HepG2 (cell line): ENCODE results near the gene NOP9. TPM values are rescaled to one million over a fixed set of nuclear protein-coding genes. Genes with fewer than 3 reads are reported as not detected.

ENCODE experiments used
- ATAC-seq: fragments of 200-7000 bp; cut with Tn5 transposase; 3 replicates; pipeline ENCODE4 v1.9.1; 2020; ENCODE audit warnings: mild to moderate bottlenecking, moderate library complexity
- BruUV-seq: library from RNA; stranded (reverse); fragments of 400-500 nt; replicated peaks from 2 replicates; lab custom pipeline; 2021; lab: Mats Ljungman, UMichigan
- CTCF ChIA-PET: fragments of 300-600 bp; formaldehyde crosslinking; extraction: SDS; loops from one replicate; lab custom pipeline; 2021; ENCODE audit warnings: low total read pairs, inconsistent platforms, low intra/inter-chr PET ratio; lab: Yijun Ruan, JAX
- POLR2A ChIA-PET: fragments of 350-600 bp; sonication (Branson Sonifier 250); formaldehyde crosslinking; loops from one replicate; lab custom pipeline; 2020; ENCODE audit warnings: antibody characterized with exemption, inconsistent platforms; lab: Yijun Ruan, JAX
- DNase-seq: peaks from one replicate; pipeline ENCODE4 v3.0.0-alpha.2; 2015; ENCODE audit warnings: low spot score
- FAIRE-seq: peaks from 3 replicates; lab custom pipeline; 2011; peaks lifted over from hg19 to GRCh38; lab: Jason Lieb, UNC
- H2AFZ ChIP-seq: one replicate; pipeline ENCODE4 v1.6.1; 2011; ENCODE audit warnings: low read length, inconsistent platforms
- H3K27ac ChIP-seq: fragments of 300-600 bp; 3 replicates; pipeline ENCODE4 v1.8.0; 2011; ENCODE audit warnings: mixed run types, mild to moderate bottlenecking, mixed read lengths, low read length, inconsistent platforms; ENCODE audit not compliant: insufficient read depth; ENCODE audit errors: extremely low read length
- H3K27me3 ChIP-seq, 2 experiments: fragments of 200-600 bp in 1 of 2; 2 replicates in 1 of 2; 3 replicates in 1 of 2; pipeline versions ENCODE4 v1.6.0 to v1.8.0; 2011; ENCODE audit warnings: low read length in 2 of 2, mild to moderate bottlenecking in 2 of 2, moderate library complexity in 2 of 2, inconsistent platforms in 1 of 2; ENCODE audit not compliant: insufficient read depth in 2 of 2, control insufficient read depth in 1 of 2
- H3K36me3 ChIP-seq, 2 experiments: fragments of 200-600 bp in 1 of 2; replicated peaks in 1 of 2; 2 replicates in 1 of 2; 3 replicates in 1 of 2; pipeline versions ENCODE4 v1.5.1 to v1.8.0; 2011; ENCODE audit warnings: low read length in 2 of 2, inconsistent platforms in 1 of 2; ENCODE audit not compliant: insufficient read depth in 2 of 2, control insufficient read depth in 1 of 2
- H3K4me1 ChIP-seq: 2 replicates; pipeline ENCODE4 v1.5.1; 2012; ENCODE audit warnings: low read length, inconsistent platforms; ENCODE audit not compliant: insufficient read depth
- H3K4me2 ChIP-seq: 2 replicates; pipeline ENCODE4 v1.6.0; 2011; ENCODE audit warnings: low read depth, low read length, inconsistent platforms
- H3K4me3 ChIP-seq, 3 experiments: fragments of 200-600 bp in 1 of 3; sonication (generic), shearing (Covaris generic) in 1 of 3; replicated peaks in 1 of 3; 2 replicates each; pipeline ENCODE4 v1.5.1; 2011 to 2016; ENCODE audit warnings: low read length in 3 of 3, inconsistent platforms in 2 of 3, low read depth in 2 of 3, mild to moderate bottlenecking in 2 of 3, control low read depth in 1 of 3, mixed read lengths in 1 of 3; ENCODE audit not compliant: insufficient read depth in 1 of 3
- H3K79me2 ChIP-seq: one replicate; pipeline ENCODE4 v1.6.1; 2011; ENCODE audit warnings: low read length, inconsistent platforms; ENCODE audit not compliant: insufficient read depth
- H3K9ac ChIP-seq: 2 replicates; pipeline ENCODE4 v1.6.0; 2011; ENCODE audit warnings: mild to moderate bottlenecking, low read depth, low read length, inconsistent platforms; ENCODE audit not compliant: insufficient read depth
- H3K9me3 ChIP-seq: 2 replicates; pipeline ENCODE4 v1.5.1; 2012; ENCODE audit warnings: mild to moderate bottlenecking, low read length
- H4K20me1 ChIP-seq: 2 replicates; pipeline ENCODE4 v1.6.0; 2011; ENCODE audit warnings: inconsistent platforms, mild to moderate bottlenecking, low read length, moderate library complexity; ENCODE audit not compliant: insufficient read depth
- ARNTL ChIP-seq: sonication (generic); formaldehyde crosslinking; IDR thresholded peaks from 2 replicates; pipeline ENCODE4 v1.4.0; 2020; ENCODE audit warnings: mild to moderate bottlenecking, missing genetic modification reagents
- ATRX ChIP-seq: sonication (generic); formaldehyde crosslinking; IDR thresholded peaks from 2 replicates; pipeline ENCODE4 v1.4.0; 2020; ENCODE audit warnings: missing genetic modification reagents, borderline replicate concordance
- DPF2 ChIP-seq: sonication (generic); formaldehyde crosslinking; IDR thresholded peaks from 2 replicates; pipeline ENCODE4 v1.4.0; 2020; ENCODE audit warnings: mild to moderate bottlenecking, low read depth, missing genetic modification reagents, borderline replicate concordance
- MAF1 ChIP-seq: sonication (generic); formaldehyde crosslinking; IDR thresholded peaks from 2 replicates; pipeline ENCODE4 v1.5.0; 2020; ENCODE audit warnings: missing genetic modification reagents, borderline replicate concordance
- SATB2 ChIP-seq: sonication (generic); formaldehyde crosslinking; IDR thresholded peaks from 2 replicates; pipeline ENCODE4 v1.5.0; 2020; ENCODE audit warnings: missing genetic modification reagents
- ZNF138 ChIP-seq: sonication (generic); formaldehyde crosslinking; IDR thresholded peaks from 2 replicates; pipeline ENCODE4 v1.5.0; 2020; ENCODE audit warnings: mild to moderate bottlenecking, low read depth, missing genetic modification reagents
- ZNF263 ChIP-seq: sonication (generic); formaldehyde crosslinking; IDR thresholded peaks from 2 replicates; pipeline ENCODE4 v1.4.0; 2020; ENCODE audit warnings: missing genetic modification reagents
- ZNF670 ChIP-seq: sonication (generic); formaldehyde crosslinking; IDR thresholded peaks from 2 replicates; pipeline ENCODE4 v1.8.0; 2022; ENCODE audit warnings: mild to moderate bottlenecking, missing genetic modification reagents, borderline replicate concordance
- WGBS: methylation state at CpG from one replicate; pipeline ENCODE4 v1.1.6; 2017; ENCODE audit warnings: low lambda C conversion rate; 5-methylcytosine and 5-hydroxymethylcytosine counted together
- in situ Hi-C: cut with HindIII; loops from 2 replicates; pipeline ENCODE4 v1.10.0; 2017; ENCODE audit warnings: low pct_unique_long_range_greater_than_20kb; ENCODE audit not compliant: extremely low pct_ligation_motif_present
- intact Hi-C: fragments of 100-400 bp; cut with micrococcal nuclease; formaldehyde crosslinking; loops from one replicate; pipeline ENCODE4 v1.10.0; 2022; ENCODE audit not compliant: unreplicated experiment
- polyA plus RNA-seq, 8 experiments: library from polyadenylated mRNA; depleted of rRNA in 3 of 8; stranded (reverse) in 7 of 8; unstranded in 1 of 8; fragments of >200 nt; fragmentation: Illumina TruSeq in 4 of 8; extraction: Trizol in 4 of 8; gene quantifications; 2 replicates each; pipeline versions ENCODE4 v1.2.1 to v1.2.3, GENCODE V29; 2011 to 2016; ENCODE audit warnings: low read depth in 4 of 8, missing spikeins in 1 of 8, mixed read lengths in 1 of 8; ENCODE audit not compliant: insufficient read depth in 1 of 8
- total RNA-seq, 5 experiments: library from RNA; depleted of rRNA; stranded (reverse); fragments of >200 nt; fragmentation: Illumina TruSeq; extraction: Trizol; gene quantifications; 2 replicates each; pipeline ENCODE4 v1.2.3, GENCODE V29; 2016; ENCODE audit warnings: low read depth in 1 of 5
- TF ChIP-seq, protein P1 (sequence below): sonication (generic); formaldehyde crosslinking; IDR thresholded peaks from 2 replicates; pipeline ENCODE4 v1.4.0; 2020; ENCODE audit warnings: missing genetic modification reagents
- TF ChIP-seq, protein P2 (sequence below), 2 experiments: sonication (generic) in 1 of 2; formaldehyde crosslinking in 1 of 2; IDR thresholded peaks; 2 replicates each; pipeline versions ENCODE4 v1.5.1 to v1.6.1; 2011 to 2020; ENCODE audit warnings: borderline replicate concordance in 1 of 2, low read depth in 1 of 2, low read length in 1 of 2, mild to moderate bottlenecking in 1 of 2, missing genetic modification reagents in 1 of 2, moderate library complexity in 1 of 2
- TF ChIP-seq, protein P3 (sequence below): sonication (generic); formaldehyde crosslinking; IDR thresholded peaks from 2 replicates; pipeline ENCODE4 v1.5.0; 2020; ENCODE audit warnings: missing genetic modification reagents
- TF ChIP-seq, protein P4 (sequence below): sonication (generic); formaldehyde crosslinking; IDR thresholded peaks from 2 replicates; pipeline ENCODE4 v1.5.1; 2020; ENCODE audit warnings: mild to moderate bottlenecking, missing genetic modification reagents, moderate library complexity

Gene NOP9
- total and polyA plus RNA-seq, 2 of the 13 experiments (the other 11 are each of a cell fraction or from before 2014, with no cell fraction given), result 24.5 to 61.6 TPM

DNA sequence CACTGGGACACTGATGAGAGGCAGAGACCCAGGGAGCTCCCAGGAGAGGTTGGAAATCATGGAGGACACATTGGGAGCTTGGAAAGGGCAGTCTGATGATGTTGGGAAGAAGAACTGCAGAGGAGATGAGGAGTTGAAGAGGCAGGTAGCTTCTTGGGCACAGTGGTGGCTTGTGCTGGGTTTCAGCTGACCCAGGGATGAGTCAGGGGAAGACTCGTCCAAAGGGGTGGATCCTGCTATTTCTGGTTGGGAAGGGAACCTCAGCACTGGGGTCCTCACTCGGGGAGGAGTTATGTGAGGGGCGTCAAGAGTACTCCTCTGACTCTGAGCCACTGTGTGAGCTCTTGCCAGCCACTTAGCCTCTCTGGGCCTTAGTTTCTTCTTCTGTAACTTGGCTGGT is 23.7 kb downstream of the NOP9 start (continued):
- TF ChIP-seq MAF1 (no peak), ZNF670 (CRISPR knock-in tag) (no peak), ARNTL (CRISPR knock-in tag) (no peak)

DNA sequence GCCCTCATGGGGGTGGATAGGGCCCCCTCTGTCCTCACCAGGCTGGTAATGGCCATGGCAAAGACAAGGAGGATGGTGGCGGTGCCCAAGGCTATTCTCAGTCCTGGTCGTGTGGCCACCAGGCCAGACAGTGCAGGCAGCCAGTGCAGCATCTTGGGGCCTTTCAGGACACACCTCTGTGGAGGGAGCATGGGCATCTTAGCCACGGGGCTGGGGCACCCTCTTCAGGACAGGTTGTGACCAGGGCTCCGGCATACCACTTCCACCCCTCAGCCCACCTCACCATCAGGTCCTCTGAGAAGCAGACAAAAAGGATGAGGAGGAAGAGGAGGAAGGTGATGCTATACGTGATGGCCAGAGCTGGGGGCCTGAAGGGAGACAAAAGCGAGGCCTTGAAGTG is 24.4 kb downstream of the NOP9 start:
- ATAC-seq (peak; percentile 21), DNase-seq (no peak), FAIRE-seq (no peak)
- ChIA-PET POLR2A (interaction anchor here (0.8 to 1.3 kb wide), 3 partner anchors 24 to 108 kb away, joined by 3 to 5 read pairs (median 4); partner anchors contain the start of genes DHRS1, NOP9 and TINF2), CTCF (no interaction called here)
- no peaks in the 10 kb centered on the region for H3K9me3 ChIP-seq
- no peaks in the 10 kb centered on the region for H3K36me3 ChIP-seq
- peaks cover 9% of the 10 kb centered on the region for H3K4me1 ChIP-seq
- H3K27me3 ChIP-seq, result peaks cover 25 to 76% of the 10 kb centered on the region in 2 experiments
- no peak overlapping the region for H3K9ac ChIP-seq
- H3K4me3 ChIP-seq, result no peak overlapping the region
- no peaks in the 10 kb centered on the region for H3K79me2 ChIP-seq
- no peak overlapping the region for H2AFZ ChIP-seq
- in situ Hi-C loops (no loop called here), intact Hi-C loops (no loop called here)
- no peak overlapping the region for H3K4me2 ChIP-seq
- BruUV-seq, result no TSS peak
- 24% methylated on average over 6 of the region's 6 CpGs for WGBS
- H3K27ac ChIP-seq, result no peak overlapping the region
- no peaks in the 10 kb centered on the region for H4K20me1 ChIP-seq
- TF ChIP-seq DPF2 (CRISPR knock-in tag) (no peak), ZNF263 (peak; percentile 39; the same call in 1 of the 2 replicates), ZNF138 (CRISPR knock-in tag) (no peak), SATB2 (CRISPR knock-in tag) (no peak), ATRX (CRISPR knock-in tag) (0 out of 2 replicates have a peak, but pooled peaks have one; percentile 40)
- TF ChIP-seq, protein P1, sequence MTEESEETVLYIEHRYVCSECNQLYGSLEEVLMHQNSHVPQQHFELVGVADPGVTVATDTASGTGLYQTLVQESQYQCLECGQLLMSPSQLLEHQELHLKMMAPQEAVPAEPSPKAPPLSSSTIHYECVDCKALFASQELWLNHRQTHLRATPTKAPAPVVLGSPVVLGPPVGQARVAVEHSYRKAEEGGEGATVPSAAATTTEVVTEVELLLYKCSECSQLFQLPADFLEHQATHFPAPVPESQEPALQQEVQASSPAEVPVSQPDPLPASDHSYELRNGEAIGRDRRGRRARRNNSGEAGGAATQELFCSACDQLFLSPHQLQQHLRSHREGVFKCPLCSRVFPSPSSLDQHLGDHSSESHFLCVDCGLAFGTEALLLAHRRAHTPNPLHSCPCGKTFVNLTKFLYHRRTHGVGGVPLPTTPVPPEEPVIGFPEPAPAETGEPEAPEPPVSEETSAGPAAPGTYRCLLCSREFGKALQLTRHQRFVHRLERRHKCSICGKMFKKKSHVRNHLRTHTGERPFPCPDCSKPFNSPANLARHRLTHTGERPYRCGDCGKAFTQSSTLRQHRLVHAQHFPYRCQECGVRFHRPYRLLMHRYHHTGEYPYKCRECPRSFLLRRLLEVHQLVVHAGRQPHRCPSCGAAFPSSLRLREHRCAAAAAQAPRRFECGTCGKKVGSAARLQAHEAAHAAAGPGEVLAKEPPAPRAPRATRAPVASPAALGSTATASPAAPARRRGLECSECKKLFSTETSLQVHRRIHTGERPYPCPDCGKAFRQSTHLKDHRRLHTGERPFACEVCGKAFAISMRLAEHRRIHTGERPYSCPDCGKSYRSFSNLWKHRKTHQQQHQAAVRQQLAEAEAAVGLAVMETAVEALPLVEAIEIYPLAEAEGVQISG, result 0 out of 2 replicates have a peak, but pooled peaks have one; percentile 14
- TF ChIP-seq, protein P2, sequence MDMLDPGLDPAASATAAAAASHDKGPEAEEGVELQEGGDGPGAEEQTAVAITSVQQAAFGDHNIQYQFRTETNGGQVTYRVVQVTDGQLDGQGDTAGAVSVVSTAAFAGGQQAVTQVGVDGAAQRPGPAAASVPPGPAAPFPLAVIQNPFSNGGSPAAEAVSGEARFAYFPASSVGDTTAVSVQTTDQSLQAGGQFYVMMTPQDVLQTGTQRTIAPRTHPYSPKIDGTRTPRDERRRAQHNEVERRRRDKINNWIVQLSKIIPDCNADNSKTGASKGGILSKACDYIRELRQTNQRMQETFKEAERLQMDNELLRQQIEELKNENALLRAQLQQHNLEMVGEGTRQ (IDR thresholded peaks at IDR 0.05; ENCODE audit: low read depth, low read length), result no peak
- TF ChIP-seq, protein P2 (CRISPR knock-in tag; IDR thresholded peaks at IDR 0.05; ENCODE audit: borderline replicate concordance), result no peak
- TF ChIP-seq, protein P3, sequence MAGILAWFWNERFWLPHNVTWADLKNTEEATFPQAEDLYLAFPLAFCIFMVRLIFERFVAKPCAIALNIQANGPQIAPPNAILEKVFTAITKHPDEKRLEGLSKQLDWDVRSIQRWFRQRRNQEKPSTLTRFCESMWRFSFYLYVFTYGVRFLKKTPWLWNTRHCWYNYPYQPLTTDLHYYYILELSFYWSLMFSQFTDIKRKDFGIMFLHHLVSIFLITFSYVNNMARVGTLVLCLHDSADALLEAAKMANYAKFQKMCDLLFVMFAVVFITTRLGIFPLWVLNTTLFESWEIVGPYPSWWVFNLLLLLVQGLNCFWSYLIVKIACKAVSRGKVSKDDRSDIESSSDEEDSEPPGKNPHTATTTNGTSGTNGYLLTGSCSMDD (CRISPR knock-in tag), result peak; percentile 13; the same call in 1 of the 2 replicates
- TF ChIP-seq, protein P4, sequence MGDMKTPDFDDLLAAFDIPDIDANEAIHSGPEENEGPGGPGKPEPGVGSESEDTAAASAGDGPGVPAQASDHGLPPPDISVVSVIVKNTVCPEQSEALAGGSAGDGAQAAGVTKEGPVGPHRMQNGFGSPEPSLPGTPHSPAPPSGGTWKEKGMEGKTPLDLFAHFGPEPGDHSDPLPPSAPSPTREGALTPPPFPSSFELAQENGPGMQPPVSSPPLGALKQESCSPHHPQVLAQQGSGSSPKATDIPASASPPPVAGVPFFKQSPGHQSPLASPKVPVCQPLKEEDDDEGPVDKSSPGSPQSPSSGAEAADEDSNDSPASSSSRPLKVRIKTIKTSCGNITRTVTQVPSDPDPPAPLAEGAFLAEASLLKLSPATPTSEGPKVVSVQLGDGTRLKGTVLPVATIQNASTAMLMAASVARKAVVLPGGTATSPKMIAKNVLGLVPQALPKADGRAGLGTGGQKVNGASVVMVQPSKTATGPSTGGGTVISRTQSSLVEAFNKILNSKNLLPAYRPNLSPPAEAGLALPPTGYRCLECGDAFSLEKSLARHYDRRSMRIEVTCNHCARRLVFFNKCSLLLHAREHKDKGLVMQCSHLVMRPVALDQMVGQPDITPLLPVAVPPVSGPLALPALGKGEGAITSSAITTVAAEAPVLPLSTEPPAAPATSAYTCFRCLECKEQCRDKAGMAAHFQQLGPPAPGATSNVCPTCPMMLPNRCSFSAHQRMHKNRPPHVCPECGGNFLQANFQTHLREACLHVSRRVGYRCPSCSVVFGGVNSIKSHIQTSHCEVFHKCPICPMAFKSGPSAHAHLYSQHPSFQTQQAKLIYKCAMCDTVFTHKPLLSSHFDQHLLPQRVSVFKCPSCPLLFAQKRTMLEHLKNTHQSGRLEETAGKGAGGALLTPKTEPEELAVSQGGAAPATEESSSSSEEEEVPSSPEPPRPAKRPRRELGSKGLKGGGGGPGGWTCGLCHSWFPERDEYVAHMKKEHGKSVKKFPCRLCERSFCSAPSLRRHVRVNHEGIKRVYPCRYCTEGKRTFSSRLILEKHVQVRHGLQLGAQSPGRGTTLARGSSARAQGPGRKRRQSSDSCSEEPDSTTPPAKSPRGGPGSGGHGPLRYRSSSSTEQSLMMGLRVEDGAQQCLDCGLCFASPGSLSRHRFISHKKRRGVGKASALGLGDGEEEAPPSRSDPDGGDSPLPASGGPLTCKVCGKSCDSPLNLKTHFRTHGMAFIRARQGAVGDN (CRISPR knock-in tag), result peak; percentile 30; the same call in 1 of the 2 replicates
